NB4 (cell line): Measurements from ENCODE around the gene ZC2HC1B.

Experiments used
- DNase-seq: peaks from one replicate; pipeline ENCODE4 v3.0.0; 2010; ENCODE audit warnings: low read depth
- H3K4me3 ChIP-seq: one replicate; pipeline ENCODE4 v1.5.1; 2011; ENCODE audit warnings: mild to moderate bottlenecking, low read depth, low read length, moderate library complexity
- MYC ChIP-seq: IDR thresholded peaks from 2 replicates; pipeline ENCODE4 v1.6.1; 2011; ENCODE audit warnings: low read depth, low read length
- POLR2A ChIP-seq: IDR thresholded peaks from 2 replicates; pipeline ENCODE4 v1.6.1; 2011; ENCODE audit warnings: mild to moderate bottlenecking; ENCODE audit not compliant: insufficient read length; ENCODE audit errors: extremely low read depth
- TF ChIP-seq, protein P1 (sequence below): IDR thresholded peaks from 2 replicates; pipeline ENCODE4 v1.6.1; 2011; ENCODE audit warnings: low read depth, low read length
- TF ChIP-seq, protein P2 (sequence below): IDR thresholded peaks from one replicate; pipeline ENCODE4 v1.5.1; 2012; ENCODE audit warnings: low read depth, low read length

Gene ZC2HC1B

DNA sequence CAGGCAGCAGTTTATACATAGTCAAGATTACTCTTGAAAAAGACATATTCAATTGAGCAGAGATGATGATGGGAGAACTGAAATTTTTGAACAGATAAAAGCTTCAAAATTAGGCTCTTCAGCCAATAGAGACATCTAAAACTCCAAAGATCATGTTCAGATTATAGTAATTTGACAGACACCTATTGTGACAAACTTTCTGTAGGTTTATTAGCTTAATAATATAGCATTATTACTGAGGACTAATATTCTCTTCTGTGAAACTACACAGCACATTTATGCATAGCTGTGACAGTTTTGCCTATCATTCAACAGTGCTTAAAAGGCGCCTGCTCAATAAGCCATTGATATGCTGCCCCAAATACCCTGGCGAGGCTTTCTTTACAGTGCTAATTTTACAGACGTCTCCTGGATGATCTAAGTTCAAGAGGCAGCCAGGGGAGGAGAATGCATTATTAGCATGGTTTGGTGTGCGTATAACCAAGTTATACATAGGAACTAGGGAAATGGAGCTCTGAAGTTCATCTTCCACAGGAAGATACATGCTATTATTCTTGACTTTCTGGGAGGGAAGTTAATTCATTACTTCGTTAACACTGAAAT, 122.3 kb downstream of the ZC2HC1B start:
- no peak for DNase-seq
- TF ChIP-seq, protein P1, sequence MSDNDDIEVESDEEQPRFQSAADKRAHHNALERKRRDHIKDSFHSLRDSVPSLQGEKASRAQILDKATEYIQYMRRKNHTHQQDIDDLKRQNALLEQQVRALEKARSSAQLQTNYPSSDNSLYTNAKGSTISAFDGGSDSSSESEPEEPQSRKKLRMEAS: no peak
- TF ChIP-seq MYC (no peak), POLR2A (no peak)
- TF ChIP-seq, protein P2, sequence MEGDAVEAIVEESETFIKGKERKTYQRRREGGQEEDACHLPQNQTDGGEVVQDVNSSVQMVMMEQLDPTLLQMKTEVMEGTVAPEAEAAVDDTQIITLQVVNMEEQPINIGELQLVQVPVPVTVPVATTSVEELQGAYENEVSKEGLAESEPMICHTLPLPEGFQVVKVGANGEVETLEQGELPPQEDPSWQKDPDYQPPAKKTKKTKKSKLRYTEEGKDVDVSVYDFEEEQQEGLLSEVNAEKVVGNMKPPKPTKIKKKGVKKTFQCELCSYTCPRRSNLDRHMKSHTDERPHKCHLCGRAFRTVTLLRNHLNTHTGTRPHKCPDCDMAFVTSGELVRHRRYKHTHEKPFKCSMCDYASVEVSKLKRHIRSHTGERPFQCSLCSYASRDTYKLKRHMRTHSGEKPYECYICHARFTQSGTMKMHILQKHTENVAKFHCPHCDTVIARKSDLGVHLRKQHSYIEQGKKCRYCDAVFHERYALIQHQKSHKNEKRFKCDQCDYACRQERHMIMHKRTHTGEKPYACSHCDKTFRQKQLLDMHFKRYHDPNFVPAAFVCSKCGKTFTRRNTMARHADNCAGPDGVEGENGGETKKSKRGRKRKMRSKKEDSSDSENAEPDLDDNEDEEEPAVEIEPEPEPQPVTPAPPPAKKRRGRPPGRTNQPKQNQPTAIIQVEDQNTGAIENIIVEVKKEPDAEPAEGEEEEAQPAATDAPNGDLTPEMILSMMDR: no peak
- H3K4me3 ChIP-seq: no peak overlapping the region
